Caco-2 (cell line): ENCODE data around the gene BACH2. TPM values are rescaled to one million over a fixed set of nuclear protein-coding genes. Genes with fewer than 3 reads are reported as not detected.

Experiments
- BruUV-seq: library from RNA; stranded (reverse); fragments of 400-500 nt; replicated peaks from 2 replicates; lab custom pipeline; 2021; lab: Mats Ljungman, UMichigan
- CTCF ChIA-PET: fragments of 300-600 bp; sonication (Branson Sonifier 250); formaldehyde crosslinking; loops from one replicate; lab custom pipeline; 2022; ENCODE audit warnings: antibody characterized with exemption; lab: Charles Lee
- POLR2A ChIA-PET: fragments of 300-600 bp; sonication (Branson Sonifier 250); formaldehyde crosslinking; loops from one replicate; lab custom pipeline; 2022; ENCODE audit warnings: antibody characterized with exemption; lab: Charles Lee
- DNase-seq, 2 experiments: peaks; one replicate each; pipeline versions ENCODE4 v3.0.0 to v3.0.0-alpha.2; 2020 to 2022
- H3K27me3 ChIP-seq: replicated peaks from 2 replicates; pipeline ENCODE4 v1.6.0; 2011; ENCODE audit warnings: low read length; ENCODE audit not compliant: control insufficient read depth, insufficient read depth
- H3K36me3 ChIP-seq: 2 replicates; pipeline ENCODE4 v1.5.1; 2011; ENCODE audit warnings: low read length; ENCODE audit not compliant: control insufficient read depth, insufficient read depth
- H3K4me1 ChIP-seq: fragments of 250-450 bp; sonication (Bioruptor Pico); 2 replicates; pipeline ENCODE4 v1.5.1; 2020; ENCODE audit warnings: mild to moderate bottlenecking
- H3K4me3 ChIP-seq: 2 replicates; pipeline ENCODE4 v1.5.1; 2011; ENCODE audit warnings: low read depth, mild to moderate bottlenecking, control low read depth, low read length
- H3K9me3 ChIP-seq: fragments of 250-450 bp; sonication (Bioruptor Pico); 2 replicates; pipeline ENCODE4 v1.5.1; 2020; ENCODE audit warnings: mild to moderate bottlenecking, moderate library complexity
- H3K27ac Mint-ChIP-seq: one replicate; pipeline ENCODE4 v1.8.0; 2022; ENCODE audit warnings: mixed read lengths; ENCODE audit not compliant: unreplicated experiment
- H3K27me3 Mint-ChIP-seq: one replicate; pipeline ENCODE4 v1.8.0; 2022; ENCODE audit warnings: mixed read lengths; ENCODE audit not compliant: insufficient read depth, unreplicated experiment
- H3K36me3 Mint-ChIP-seq: one replicate; pipeline ENCODE4 v1.8.0; 2022; ENCODE audit warnings: mild to moderate bottlenecking, mixed read lengths; ENCODE audit not compliant: insufficient read depth, unreplicated experiment
- H3K4me1 Mint-ChIP-seq: one replicate; pipeline ENCODE4 v1.8.0; 2022; ENCODE audit warnings: low read depth, mixed read lengths; ENCODE audit not compliant: unreplicated experiment
- H3K4me3 Mint-ChIP-seq: one replicate; pipeline ENCODE4 v1.8.0; 2022; ENCODE audit warnings: mild to moderate bottlenecking, moderate library complexity, mixed read lengths; ENCODE audit not compliant: unreplicated experiment
- H3K9me3 Mint-ChIP-seq: one replicate; pipeline ENCODE4 v1.8.0; 2022; ENCODE audit warnings: mixed read lengths; ENCODE audit not compliant: unreplicated experiment
- intact Hi-C: fragments of 100-400 bp; cut with micrococcal nuclease; formaldehyde crosslinking; loops from one replicate; pipeline ENCODE4 v1.10.0; 2022; ENCODE audit not compliant: unreplicated experiment
- total RNA-seq: library from RNA; stranded (reverse); gene quantifications from 2 replicates; pipeline ENCODE4 v1.2.3, GENCODE V29; 2022
- TF ChIP-seq, protein P1 (sequence below), 2 experiments: fragments of 200-600 bp in 1 of 2; IDR thresholded peaks; 1 replicate in 1 of 2; 2 replicates in 1 of 2; pipeline versions ENCODE4 v1.5.1 to v1.8.0; 2011 to 2022; ENCODE audit warnings: antibody characterized with exemption in 1 of 2, control low read depth in 1 of 2, inconsistent platforms in 1 of 2, low read depth in 1 of 2, low read length in 1 of 2, mild to moderate bottlenecking in 1 of 2, moderate library complexity in 1 of 2; ENCODE audit not compliant: insufficient read depth in 1 of 2, severe bottlenecking in 1 of 2, unreplicated experiment in 1 of 2

BACH2 gene
- total RNA-seq, 1 experiment from 2014 or later: 0.43 TPM

DNA sequence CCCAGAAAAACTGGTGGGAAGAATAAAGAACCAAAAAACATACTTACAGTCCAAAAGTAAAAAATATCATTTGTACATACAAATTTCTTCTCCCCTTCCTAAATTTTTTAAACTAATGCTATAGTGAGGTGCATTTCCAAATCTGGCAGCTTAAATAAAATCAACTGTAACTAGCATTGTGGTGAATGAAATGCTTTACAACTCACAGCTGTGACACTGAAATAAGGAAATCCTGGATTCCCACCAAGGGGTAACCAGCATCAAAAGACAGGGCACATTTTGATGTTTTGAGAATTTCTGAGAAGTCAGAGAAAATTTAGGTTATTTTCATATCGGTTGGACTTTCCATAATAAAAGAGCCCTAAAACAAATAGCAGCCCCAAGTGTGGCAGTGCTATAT lies 27.3 kb downstream of the BACH2 start:
- ChIA-PET CTCF (interaction anchor here (0.7 kb wide), 1 partner anchor 9 kb away, joined by 3 read pairs; no protein-coding TSS in a partner anchor), POLR2A (no interaction called here)
- no peak overlapping the region for H3K27ac Mint-ChIP-seq
- H3K4me3 Mint-ChIP-seq: no peak overlapping the region
- H3K4me1 Mint-ChIP-seq: no peaks in the 10 kb centered on the region
- peaks cover 18% of the 10 kb centered on the region for H3K27me3 Mint-ChIP-seq
- no peaks in the 10 kb centered on the region for H3K27me3 ChIP-seq
- intact Hi-C loops: no loop called here
- DNase-seq: no peak
- TF ChIP-seq, protein P1, sequence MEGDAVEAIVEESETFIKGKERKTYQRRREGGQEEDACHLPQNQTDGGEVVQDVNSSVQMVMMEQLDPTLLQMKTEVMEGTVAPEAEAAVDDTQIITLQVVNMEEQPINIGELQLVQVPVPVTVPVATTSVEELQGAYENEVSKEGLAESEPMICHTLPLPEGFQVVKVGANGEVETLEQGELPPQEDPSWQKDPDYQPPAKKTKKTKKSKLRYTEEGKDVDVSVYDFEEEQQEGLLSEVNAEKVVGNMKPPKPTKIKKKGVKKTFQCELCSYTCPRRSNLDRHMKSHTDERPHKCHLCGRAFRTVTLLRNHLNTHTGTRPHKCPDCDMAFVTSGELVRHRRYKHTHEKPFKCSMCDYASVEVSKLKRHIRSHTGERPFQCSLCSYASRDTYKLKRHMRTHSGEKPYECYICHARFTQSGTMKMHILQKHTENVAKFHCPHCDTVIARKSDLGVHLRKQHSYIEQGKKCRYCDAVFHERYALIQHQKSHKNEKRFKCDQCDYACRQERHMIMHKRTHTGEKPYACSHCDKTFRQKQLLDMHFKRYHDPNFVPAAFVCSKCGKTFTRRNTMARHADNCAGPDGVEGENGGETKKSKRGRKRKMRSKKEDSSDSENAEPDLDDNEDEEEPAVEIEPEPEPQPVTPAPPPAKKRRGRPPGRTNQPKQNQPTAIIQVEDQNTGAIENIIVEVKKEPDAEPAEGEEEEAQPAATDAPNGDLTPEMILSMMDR (IDR thresholded peaks at IDR 0.05; ENCODE audit: insufficient read depth in 1 of 2, low read depth in 1 of 2, low read length in 1 of 2, severe bottlenecking in 1 of 2, unreplicated experiment in 1 of 2): no peak
- no TSS peak for BruUV-seq
- H3K36me3 Mint-ChIP-seq: no peaks in the 10 kb centered on the region
- H3K4me3 ChIP-seq: no peak overlapping the region
- H3K9me3 ChIP-seq: peaks cover 6% of the 10 kb centered on the region; the same call in 1 of the 2 replicates
- no peaks in the 10 kb centered on the region for H3K9me3 Mint-ChIP-seq
- H3K36me3 ChIP-seq: no peaks in the 10 kb centered on the region
- H3K4me1 ChIP-seq: no peaks in the 10 kb centered on the region

DNA sequence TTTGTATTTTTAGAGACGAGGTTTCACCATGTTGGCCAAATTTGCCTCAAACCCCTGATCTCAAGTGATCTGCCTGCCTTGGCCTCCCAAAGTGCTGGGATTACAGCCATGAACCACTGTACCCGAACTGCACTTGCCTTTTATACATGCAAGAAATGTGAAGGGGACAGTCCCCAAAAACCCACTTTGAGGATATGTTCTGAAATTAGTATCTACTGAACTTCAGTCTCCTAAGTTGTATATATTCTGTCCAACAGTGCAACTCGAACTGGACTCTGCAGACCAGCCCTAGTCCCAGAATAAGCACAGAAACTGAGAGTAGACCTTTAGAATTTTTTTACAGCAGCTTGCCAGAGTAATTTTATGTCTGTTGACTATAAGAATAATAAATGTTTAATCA lies 28.5 kb downstream of the BACH2 start:
- Histone ChIP-seq H3K4me3 (no peak overlapping the region), H3K36me3 (no peaks in the 10 kb centered on the region), H3K9me3 (peaks cover 6% of the 10 kb centered on the region; the same call in 1 of the 2 replicates), H3K27me3 (no peaks in the 10 kb centered on the region), H3K4me1 (no peaks in the 10 kb centered on the region)
- Mint-ChIP-seq H3K9me3 (no peaks in the 10 kb centered on the region), H3K27me3 (peaks cover 18% of the 10 kb centered on the region), H3K27ac (no peak overlapping the region), H3K4me3 (no peak overlapping the region), H3K36me3 (no peaks in the 10 kb centered on the region), H3K4me1 (no peaks in the 10 kb centered on the region)
- TF ChIP-seq, protein P1 (IDR thresholded peaks at IDR 0.05; ENCODE audit: insufficient read depth in 1 of 2, low read depth in 1 of 2, low read length in 1 of 2, severe bottlenecking in 1 of 2, unreplicated experiment in 1 of 2): no peak
- intact Hi-C loops: no loop called here
- ChIA-PET POLR2A (no interaction called here), CTCF (interaction anchor here (1.0 kb wide), 1 partner anchor 211 kb away, joined by 3 read pairs; no protein-coding TSS in a partner anchor)
- no TSS peak for BruUV-seq
- no peak for DNase-seq

DNA sequence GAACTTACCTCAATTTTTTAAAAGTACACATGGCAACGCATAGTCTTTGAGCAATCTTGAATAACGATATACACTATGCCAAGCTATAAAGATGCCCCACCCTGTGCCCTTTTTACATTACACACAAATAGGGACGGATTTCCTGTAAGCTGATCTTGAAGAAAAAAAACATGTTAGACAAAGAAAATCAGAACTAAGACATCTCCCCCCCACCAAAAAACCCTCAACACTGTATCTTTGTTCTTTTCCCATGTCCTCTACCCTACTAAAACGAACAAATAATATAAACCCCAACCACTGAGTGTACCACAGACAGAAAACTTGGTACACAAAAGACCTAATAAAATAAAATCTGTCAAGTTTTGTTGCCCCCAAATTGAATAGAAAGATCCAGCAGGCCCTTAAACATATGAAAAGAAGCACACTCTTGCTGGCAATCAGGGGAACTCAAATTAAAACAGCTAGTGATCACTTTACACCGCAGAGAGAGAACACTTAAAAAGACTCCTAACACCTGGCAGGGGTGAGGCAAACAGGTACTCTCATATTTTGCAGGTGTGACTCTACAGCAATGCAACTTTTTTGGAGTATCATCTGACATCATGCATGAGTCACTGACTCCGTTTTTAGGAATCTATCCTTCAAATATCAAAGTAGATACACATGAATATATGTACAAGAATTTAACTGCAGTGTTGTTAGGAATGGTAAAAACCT lies 29.6 kb downstream of the BACH2 start:
- H3K4me3 ChIP-seq: no peak overlapping the region
- no peak overlapping the region for H3K27ac Mint-ChIP-seq
- no peaks in the 10 kb centered on the region for H3K4me1 ChIP-seq
- ChIA-PET CTCF (interaction anchor here (1.0 kb wide), 1 partner anchor 212 kb away, joined by 3 read pairs; no protein-coding TSS in a partner anchor), POLR2A (no interaction called here)
- H3K27me3 ChIP-seq: no peaks in the 10 kb centered on the region
- H3K4me1 Mint-ChIP-seq: no peaks in the 10 kb centered on the region
- no peaks in the 10 kb centered on the region for H3K36me3 Mint-ChIP-seq
- H3K9me3 ChIP-seq: peaks cover 6% of the 10 kb centered on the region; the same call in 1 of the 2 replicates
- DNase-seq: no peak
- H3K4me3 Mint-ChIP-seq: no peak overlapping the region
- no peaks in the 10 kb centered on the region for H3K36me3 ChIP-seq
- no TSS peak for BruUV-seq
- TF ChIP-seq, protein P1 (IDR thresholded peaks at IDR 0.05; ENCODE audit: insufficient read depth in 1 of 2, low read depth in 1 of 2, low read length in 1 of 2, severe bottlenecking in 1 of 2, unreplicated experiment in 1 of 2): no peak
- intact Hi-C loops: no loop called here
- H3K9me3 Mint-ChIP-seq: no peaks in the 10 kb centered on the region
- H3K27me3 Mint-ChIP-seq: peaks cover 15% of the 10 kb centered on the region
